Stimulated activated CD4-positive, alpha-beta T cell treated with anti-CD3 and anti-CD28 coated beads, Interleukin-1b, Interleukin-23, amount 100 ng/mL, for 24 hours (primary cell): ENCODE data around the gene FBXO24.

Experiments
- DNase-seq, 4 experiments: peaks; one replicate each; pipeline ENCODE4 v3.0.0-alpha.2; 2020; ENCODE audit warnings: low read depth in 4 of 4, low spot score in 1 of 4

Gene FBXO24

DNA sequence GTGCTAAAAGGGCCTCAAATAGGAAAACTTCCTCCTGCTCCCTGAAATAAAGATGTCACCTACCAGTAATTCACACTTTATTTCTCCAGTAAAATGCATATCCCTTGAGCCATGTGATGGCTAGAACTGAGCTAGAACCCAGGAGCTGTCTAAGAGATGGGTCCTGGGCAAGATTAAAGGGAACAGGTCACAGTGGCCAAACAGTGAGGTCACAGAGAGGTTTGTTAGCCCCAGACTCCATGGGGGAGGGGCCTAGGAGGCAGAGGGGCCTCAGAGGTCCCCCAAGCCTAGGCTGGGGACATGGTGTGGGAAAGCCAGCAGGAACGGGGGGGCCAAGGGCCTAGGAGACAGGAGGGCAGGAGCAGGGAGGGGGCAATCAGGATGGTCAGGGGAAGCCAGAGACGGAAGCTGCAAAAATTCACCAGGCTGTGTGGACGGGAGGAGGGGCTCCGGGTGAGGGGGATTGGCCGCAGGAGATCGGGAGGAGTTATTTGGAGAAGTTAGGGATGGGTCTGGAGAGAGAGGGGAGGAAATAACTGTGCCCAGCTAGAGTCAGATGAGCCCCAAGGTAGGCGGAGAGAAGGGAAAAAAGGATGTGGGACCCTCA is 3.3 kb downstream of the FBXO24 start:
- DNase-seq = no peak

DNA sequence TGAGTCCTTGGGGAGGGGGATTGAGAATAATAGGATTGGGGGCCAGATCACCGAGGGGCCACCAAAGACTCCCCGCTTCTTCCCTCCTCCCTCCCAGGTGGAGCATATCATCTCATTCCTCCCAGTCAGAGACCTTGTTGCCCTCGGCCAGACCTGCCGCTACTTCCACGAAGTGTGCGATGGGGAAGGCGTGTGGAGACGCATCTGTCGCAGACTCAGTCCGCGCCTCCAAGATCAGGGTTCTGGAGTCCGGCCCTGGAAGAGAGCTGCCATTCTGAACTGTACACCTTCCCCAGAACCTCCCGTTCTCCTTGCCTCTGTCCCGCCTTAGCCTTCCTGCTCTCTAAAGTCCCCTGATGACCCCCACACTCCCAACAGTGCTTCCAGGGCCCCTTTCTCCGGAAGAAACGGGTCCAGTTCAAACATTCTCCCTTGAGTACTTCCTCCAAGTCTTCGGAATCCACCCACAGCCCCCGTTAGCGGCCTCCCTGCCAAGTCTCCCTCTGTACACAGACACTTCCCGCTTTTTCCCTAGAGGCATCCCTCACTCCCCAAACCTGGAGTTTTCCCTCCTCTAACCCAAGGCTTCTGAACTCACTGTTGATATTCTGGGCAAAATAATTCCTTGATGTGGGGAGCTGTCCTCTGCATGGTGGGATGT is 4.1 kb downstream of the FBXO24 start:
- no peak for DNase-seq

DNA sequence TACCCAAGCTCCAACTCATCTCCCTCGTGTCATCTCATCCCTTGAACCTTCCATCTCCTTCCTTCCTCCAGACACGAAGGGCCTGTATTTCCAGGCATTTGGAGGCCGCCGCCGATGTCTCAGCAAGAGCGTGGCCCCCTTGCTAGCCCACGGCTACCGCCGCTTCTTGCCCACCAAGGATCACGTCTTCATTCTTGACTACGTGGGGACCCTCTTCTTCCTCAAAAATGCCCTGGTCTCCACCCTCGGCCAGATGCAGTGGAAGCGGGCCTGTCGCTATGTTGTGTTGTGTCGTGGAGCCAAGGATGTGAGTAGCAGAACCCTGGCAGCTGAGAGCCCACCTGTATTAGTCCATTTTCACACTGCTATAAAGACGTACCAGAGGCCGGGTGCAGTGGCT is 5.5 kb downstream of the FBXO24 start:
- no peak for DNase-seq

DNA sequence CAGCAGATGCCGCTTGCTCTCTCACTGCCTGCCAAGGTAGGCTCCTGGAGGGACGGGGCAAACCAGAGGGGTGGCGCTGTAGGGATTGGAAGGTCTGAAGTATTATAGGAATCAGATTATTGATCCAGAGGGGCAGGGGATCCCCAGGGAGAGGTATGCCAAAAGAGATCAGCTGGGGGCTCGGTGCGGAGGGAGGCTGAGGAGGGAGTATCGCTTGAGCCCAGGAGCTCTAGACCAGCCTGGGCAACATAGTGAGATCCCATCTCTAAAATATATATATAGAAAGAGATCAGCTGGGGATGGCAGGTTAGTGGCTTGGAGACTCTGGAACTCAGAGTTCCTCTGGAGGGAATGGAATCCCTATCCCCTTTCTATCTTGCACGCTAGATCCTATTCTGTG is 9.1 kb downstream of the FBXO24 start:
- DNase-seq = no peak

DNA sequence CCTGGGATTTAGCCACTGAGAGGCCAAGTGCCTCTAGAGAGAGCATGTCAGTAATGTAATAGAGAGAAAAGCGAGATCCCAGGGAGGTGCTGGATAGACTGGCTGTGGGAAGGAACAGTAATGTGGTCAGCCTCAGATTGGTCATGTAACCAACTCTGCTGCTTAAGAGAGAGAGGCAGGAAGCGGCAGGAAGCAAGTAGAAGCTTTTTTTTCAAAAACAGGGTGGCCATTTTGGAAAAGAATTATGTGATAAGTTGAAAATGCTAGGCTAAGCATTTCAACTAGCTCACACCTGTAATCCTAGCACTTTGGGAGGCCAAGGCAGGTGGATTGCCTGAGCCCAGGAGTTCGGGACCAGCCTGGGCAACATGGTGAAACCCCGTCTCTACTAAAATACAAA is 12.3 kb downstream of the FBXO24 start:
- no peak for DNase-seq

DNA sequence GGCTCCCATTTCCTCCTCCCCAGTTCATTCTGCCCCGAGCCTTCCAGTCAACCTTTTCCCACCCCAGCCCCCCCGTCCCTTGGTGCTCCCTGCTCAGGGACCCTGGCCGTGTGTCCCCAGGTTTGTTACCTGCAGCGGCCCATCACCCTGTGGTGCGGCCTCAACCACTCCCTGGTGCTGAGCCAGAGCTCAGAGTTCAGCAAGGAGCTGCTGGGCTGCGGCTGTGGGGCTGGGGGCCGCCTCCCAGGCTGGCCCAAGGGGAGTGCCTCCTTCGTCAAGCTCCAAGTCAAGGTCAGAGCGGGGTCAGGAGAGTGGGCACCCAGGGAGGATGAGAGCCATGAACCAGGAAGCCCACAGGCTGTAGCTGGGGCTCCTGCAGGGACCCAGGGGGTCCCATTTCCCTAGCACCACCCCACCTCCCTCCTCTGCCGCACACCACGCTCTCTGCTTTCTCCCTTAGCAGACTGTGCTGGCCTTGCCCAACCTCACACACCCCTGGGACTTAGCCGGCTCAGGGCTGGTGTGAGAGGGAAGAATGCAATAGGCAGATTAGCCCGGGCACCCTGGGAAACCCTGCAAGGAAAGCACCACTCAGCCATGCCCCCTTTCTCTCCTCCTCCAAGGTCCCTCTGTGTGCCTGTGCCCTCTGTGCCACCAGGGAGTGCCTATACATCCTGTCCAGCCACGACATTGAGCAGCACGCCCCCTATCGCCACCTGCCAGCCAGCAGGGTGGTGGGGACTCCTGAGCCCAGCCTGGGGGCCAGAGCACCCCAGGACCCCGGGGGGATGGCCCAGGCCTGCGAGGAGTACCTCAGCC is 14.0 kb downstream of the FBXO24 start:
- no peak for DNase-seq

DNA sequence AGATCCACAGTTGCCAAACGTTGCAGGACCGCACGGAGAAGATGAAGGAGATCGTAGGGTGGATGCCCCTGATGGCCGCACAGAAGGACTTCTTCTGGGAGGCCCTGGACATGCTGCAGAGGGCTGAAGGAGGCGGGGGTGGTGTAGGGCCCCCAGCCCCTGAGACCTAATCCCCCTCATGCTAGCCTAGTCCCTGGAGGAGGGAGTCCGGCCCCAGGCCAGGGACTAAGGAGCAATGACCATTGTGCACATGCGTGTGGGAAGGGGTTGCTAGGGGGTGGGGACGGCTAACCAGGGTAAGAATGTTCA is 14.6 kb downstream of the FBXO24 start:
- no peak for DNase-seq

DNA sequence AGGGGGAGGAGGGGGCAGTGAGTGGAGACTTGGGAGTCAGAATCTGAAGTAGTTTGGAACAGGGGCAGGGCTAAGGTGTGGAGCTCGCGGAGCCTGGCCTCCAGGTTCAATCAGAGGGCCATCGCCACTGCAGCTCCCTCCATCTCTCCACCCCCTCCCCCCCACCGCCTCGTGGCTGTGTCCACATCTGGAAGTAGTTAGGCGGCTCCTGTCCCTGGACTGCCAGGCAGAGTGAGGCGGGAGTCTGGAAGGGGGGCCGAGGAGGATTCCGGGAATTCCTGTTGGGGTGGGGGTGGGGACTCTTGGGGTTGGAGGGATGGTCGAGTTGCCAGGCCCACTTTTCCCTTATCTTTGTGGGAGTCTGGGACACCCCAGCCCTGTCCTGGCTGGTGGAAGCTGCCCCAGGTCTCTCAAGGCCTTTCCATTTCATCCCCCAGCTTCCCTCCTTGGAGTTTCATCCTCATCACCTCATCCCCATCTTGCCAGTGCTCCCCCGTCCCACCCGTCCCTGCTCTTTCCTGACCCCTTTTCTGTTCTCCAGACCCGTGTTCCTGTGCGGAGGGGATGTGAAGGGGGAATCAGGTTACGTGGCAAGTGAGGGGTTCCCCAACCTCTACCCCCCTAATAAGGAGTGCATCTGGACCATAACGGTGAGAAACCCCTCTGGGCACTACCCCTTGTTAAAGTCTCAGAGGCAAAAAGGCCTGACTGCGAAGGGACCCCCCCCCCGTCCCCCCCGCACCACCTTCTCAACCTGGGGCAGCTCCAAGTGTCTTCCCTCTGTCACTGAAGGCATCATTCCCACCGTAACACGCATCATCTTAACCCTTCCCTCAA is 17.0 kb downstream of the FBXO24 start:
- no peak for DNase-seq

DNA sequence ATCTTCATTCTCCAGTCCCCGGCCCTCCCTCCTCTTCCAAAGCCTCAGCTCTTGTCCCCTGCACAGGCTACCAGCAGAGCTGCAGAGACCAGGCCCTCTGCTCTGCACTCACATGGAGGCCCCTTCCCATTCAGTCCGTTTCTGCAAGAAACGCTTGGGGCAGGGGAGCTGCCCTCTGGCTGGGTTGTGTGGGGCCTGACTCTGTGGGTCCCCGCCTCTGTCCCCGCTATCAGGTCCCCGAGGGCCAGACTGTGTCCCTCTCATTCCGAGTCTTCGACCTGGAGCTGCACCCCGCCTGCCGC is 17.5 kb downstream of the FBXO24 start:
- no peak for DNase-seq

DNA sequence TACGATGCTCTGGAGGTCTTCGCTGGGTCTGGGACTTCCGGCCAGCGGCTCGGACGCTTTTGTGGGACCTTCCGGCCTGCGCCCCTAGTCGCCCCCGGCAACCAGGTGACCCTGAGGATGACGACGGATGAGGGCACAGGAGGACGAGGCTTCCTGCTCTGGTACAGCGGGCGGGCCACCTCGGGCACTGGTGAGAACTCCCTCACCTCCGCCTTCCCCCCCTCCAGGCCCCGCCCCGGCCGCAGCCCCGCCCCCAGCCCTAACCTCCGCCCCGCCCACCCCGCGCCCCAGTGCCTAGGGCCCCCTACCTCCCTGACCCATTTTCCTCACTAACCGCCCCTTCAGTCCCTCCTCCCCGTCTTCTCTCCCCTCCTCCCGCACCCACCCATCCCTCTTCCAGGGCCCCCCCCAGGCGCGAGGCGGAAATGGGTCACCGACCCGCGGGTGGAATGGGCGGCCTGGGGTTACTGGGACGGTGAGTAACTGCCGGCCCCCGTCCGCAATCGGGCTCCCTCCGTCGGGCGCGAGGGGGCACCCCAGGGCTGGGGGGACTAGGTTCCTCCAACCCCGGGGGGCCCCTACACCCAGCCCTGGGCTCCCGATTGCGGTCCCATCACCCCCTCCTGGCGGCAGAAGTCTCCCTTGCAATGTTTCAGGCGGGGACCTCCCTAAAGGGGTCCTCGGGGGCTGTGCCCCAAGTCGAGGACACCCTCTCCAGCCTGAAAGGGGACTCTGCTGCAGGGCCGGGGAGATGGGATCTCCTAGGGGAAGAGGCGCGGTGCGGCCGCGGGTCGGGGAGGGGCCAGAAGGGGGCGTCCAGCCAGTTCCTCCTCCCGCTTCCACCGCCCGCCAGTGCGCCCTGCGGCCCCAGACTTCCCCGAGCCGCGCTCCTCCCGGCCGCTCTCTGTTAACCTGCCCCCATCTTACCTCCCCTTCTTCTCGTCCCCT is 18.2 kb downstream of the FBXO24 start:
- peak in 3 of 4 experiments; percentile 36 to 63 (median 51) for DNase-seq

DNA sequence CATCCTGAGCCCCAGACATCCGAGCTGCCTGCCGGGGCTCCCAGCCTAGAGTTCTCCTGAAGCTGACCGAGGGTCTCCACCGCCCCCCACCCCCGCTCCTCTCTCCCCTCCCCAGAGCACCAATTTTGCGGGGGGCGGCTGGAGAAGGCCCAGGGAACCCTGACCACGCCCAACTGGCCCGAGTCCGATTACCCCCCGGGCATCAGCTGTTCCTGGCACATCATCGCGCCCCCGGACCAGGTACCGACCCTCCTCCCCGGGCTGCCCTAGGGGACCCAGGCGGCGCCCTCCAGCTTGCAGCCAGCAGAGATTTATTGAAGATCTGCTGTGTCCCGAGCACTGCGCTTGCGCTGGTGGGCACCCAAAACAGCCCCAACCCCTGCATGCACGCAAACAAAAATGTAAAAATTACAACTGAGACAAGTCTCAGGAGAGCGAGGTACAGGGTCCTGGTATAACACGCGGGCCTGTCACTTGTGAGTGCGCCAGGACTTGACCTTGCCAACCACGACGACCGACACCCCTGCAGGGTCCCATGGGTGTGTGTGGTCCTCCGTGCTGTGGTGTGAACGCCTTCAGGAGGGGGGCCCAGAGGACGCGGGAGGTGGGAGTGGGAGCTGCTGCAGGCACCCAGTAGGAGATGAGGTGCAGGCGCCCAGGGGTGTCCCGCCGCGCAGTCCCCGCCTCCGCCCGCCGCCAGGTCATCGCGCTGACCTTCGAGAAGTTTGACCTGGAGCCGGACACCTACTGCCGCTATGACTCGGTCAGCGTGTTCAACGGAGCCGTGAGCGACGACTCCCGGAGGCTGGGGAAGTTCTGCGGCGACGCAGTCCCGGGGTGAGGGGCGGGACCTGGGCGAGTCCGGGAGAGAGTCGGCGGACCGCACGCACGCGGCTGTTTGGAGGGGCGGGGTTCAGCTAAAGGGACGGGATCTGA is 19.1 kb downstream of the FBXO24 start:
- peak in 2 of 4 experiments; percentile 28 to 40 for DNase-seq

DNA sequence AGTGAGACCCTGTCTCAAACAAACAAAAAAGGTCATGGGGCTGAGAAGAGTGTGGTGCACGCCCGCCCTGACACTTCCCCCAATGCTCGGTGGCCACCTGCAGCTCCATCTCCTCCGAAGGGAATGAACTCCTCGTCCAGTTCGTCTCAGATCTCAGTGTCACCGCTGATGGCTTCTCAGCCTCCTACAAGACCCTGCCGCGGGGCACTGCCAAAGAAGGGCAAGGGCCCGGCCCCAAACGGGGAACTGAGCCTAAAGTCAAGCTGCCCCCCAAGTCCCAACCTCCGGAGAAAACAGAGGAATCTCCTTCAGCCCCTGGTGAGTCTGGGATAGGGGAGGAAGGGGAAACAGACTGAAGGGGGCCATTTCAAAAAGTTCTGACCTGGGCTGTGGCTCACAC is 20.2 kb downstream of the FBXO24 start:
- no peak for DNase-seq

DNA sequence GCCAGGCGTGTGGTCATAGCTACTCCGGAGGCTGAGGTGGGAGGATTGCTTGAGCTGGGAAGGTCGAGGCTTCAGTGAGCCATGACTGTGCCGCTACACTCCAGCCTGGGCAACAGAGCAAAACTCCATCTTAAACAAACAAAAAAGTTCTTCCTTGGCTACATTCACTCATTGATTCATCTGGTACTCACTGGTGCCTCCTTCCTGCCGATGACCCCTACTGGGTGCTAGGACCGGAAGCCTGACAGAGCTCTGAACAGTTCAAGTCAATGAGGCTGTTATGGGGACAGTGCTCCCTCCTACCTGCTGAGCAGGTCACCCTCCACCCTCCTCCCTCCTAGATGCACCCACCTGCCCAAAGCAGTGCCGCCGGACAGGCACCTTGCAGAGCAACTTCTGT is 21.0 kb downstream of the FBXO24 start:
- DNase-seq = no peak

DNA sequence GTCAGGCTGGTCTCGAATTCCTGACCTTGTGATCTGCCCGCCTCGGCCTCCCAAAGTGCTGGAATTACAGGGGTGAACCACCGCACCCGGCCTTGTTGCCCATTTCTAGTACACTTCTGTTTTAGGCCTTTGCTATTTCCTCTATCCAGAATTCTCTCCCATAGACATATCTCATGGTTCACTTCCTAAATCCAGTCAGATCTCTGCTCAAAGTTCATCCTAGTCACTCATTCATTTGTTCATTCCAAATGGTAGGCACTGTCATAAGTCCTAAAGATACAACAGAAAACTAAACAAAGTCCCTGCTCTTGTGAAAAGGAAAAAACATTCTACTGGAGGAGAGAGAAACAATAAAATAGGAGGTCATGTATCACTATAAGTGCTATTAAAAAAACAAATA is 23.8 kb downstream of the FBXO24 start:
- DNase-seq = no peak

DNA sequence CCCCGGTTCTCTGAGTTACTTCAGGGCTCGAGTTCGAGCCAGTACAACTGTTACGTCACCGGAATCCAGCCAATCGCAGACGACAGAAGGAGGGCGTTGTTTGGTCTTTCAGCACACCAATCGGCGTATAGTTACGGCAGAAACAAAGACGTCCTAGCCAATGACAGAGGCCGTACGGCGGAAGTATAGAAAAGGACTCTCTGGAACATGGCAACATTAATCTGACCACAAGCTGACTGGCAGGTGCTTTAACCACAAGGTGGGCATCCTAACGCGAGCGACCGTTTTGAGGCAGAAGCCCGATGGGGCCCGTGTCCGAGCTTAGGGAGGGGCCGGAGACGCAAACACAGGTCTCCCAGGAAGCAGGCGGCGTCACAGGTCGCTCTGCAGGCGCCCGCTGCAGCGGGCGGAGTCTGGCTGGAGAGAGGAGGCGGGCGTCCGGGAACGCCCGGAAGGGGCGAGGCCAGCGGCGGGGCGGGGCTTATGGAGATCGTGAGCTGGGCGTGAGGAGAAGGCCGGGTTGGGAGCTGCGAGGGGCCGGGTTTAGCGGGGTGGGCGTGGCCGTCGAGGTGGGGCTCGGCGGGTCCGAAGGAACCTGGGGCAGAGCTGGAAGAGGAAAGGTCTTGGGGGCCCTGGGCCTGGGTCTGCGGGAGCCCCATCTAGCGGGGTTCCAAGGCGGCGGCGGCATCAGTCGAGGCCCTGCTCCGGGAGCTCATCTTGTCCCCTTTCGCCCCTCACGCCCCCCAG is 26.0 kb downstream of the FBXO24 start, which contains the start of gene MOSPD3:
MOSPD3 (plus strand) TSS at position 558 of the 747 bp plus-strand sequence. CDS start 252 bp downstream, outside the sequence.
- peak; percentile 96 to 98 (median 98) for DNase-seq

DNA sequence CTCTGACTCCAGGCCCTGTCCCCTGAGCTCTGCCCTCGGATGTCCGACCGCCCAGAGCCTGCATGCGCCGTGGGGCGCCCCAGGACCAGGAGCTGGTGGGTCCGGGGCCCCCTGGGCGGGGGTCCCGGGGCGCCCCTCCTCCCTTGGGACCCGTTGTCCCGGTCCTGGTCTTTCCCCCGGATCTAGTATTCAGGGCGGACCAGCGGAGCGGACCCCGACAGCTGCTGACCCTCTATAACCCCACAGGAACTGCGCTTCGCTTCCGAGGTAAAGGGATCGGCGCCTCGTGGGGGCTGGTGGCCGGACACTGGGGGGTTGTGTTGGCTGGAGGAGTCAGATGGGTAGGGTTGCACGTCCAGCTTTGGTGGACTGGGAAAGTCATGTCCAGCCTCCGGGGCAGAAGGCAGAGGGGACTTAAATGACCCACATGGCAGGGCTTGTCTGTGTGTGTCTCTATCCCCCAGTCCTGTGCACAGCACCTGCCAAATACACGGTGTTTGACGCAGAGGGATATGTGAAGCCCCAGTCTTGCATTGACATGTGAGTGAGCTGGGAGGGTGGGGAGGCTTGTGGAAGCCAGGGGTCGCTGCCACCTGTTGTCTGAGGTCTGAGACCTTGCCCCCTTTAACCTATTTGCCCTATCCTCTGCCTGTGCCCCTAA is 26.7 kb downstream of the FBXO24 start:
- no peak for DNase-seq

DNA sequence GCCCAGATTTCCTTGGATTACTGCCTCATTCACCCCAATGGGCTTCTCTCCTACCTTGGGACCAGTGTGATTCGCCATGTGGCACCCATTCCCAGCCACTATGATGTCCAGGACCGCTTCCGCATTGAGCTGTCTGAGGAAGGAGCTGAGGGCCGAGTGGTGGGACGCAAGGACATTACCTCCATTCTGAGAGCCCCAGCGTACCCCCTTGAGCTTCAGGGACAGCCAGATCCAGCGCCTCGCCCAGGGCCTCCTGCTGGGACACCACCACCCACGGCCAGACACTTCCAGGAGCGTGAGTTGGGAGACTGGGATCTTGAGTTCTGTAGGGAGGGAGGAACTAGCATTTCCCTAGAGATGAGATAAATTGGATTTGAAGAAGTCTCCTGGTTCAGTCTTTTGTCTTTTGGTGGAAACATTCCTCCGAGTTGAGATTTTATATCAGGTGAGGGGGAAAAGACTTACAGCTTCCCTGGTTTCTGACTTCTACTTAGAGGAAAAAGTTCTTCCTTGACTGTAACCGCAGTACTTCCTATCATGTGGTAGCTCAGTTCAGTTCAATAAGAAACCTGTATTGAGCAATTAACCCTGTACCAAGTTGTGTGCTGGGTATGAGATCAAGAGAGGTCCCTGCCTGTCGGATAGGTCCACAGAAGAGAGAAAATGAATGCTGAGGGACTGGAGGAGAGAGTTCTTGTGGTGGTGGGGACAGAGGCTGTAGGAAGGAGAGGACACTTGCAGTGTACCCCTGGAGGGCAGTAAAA is 27.5 kb downstream of the FBXO24 start:
- no peak for DNase-seq
